ENCODE measurements around the gene UTY. TPM values are rescaled to one million over a fixed set of nuclear protein-coding genes. Genes with fewer than 3 reads are reported as not detected.

The UTY gene
- 23.8 TPM in 1 of 2 replicates, not detected in the other for total RNA-seq

DNA sequence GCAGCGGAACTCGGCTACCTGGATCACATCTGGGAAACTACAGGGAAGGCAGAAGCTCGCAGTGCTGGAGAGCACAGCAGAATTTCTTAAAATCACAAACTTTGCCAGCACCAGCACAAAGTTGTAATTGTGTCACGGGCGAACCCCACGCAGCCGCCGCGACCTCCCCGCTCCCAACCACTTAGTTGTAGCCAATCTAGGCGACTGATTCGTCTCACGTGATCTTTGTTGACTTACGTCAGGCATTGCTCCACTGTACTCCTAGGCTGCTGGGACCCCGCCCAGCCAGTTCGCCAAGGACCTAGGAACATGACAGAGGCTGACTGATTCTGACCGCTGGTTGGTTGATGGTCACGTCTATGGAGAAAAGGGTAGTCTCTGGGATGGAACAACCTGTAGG is at the start of gene UTY:
TSS of gene UTY (minus strand) at position 206 of the 400 bp plus-strand sequence. CDS start 368 bp downstream, outside the sequence.

Other genes starting within 250 kb of the UTY start
- 0.23 TPM in 1 of 2 replicates, not detected in the other for gene TMSB4Y, start 223.9 kb upstream of the UTY start, total RNA-seq